ENCODE data around the gene SLC7A1.

The SLC7A1 gene

GRCh38 chr13:29483623-29484022 is 111.9 kb downstream of the SLC7A1 start:
- no peak for DNase-seq

DNA sequence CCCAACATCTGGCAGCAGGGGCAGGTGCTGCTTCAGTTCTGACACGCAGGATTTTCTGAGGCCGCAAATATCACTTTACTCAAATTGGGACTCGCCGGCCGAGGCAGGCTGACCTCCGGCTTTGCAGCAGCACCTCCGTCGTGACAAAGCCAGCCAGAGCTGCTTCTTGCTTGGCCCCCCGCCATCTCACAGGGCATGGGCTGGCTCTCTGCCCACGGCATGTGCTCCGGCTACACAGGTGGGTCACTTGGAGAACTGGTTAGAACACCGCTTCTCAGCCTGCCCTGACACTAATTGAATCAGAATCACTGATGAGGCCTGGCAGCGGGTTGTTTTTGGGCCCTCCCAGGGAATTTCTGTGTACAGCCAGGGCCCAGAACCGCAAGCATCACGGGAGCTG is 112.3 kb downstream of the SLC7A1 start:
- DNase-seq = no peak

DNA sequence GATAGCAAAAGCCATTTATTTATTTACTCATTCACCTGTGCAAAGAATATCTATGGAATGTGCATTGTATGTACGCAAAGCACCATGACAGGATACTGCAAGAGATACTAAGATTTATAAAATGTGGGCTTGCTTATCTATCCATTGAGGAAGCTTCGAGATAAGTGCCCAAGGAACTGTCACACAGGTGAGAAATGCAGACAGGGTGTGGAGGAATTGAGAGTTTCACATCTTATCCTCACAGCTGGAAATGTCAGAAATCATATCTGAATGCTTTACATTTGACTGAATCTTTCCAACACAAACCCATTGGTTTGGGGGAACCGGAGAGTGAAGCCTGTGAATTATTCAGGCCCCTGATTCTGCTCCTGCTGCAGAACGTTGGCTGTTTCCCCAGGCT is 113.0 kb downstream of the SLC7A1 start:
- no peak for DNase-seq

DNA sequence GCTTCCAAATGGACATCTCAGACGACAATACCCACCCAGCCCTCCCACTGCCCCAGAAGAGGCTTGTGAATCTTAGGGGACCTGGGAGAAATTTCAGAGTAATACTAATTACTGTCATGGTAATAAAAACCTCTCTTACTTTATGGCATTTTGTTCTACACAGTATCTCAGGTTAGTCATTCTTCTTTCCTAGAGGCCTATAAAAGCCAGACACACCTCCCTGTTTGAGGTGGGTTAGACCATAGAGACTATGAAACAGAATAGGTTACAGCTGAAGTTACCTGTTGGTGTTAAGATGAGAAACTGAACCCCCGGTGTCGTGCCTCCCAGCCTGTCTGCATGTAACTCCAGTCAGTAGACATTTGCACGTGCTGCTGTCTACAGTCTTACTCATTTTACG is 113.9 kb downstream of the SLC7A1 start:
- DNase-seq = no peak

DNA sequence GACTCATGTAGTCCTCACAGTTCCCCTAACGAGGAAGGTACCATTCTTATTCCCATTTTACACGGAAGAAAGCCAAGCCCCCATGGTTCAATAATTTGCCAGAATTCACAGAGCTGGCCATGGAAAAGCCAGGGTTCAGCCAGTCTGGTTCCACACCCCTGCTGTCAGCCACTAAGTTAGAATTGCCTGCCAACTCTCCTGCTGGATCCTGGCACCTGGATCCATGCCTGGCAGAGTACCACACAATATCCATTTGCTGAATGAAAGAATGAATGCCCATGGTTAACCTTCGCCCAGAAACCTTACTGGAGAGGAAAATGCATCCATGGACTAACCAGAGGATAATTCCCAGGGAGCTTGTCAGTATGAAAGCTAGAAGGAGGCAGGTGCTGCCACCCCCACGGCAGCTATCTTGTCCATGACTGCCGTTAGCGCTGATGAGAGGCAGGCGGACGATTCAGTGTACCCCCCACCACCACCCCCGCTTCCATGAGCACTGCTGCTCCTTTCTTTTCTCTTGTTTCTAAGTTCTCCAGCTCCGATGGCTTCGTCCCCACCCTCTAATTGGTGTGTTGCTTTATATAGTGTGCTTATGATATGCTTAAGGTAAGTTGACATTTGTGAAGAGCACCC is 114.5 kb downstream of the SLC7A1 start:
- DNase-seq = no peak

- DNase-seq = no peak
These were observed 115.6 kb downstream of the SLC7A1 start for GRCh38 chr13:29479716-29480492.

DNA sequence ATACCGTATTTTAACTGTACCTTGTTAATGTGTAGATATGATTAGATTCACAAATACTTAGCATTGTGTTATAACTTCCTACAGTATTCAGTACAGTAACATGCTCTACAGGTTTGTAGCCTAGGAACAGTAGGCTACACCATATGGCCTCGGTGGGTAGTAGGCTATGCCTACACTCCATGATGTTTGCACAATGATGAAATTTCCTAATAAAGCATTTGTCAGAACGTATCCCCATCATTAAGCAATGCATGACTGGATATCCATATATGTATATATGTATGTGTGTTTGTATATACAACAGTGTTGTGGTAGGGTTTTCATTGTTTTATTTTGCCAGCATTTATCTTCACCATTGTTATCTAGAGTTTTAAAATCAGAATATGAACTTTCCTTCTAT is 119.4 kb downstream of the SLC7A1 start:
- no peak for DNase-seq

DNA sequence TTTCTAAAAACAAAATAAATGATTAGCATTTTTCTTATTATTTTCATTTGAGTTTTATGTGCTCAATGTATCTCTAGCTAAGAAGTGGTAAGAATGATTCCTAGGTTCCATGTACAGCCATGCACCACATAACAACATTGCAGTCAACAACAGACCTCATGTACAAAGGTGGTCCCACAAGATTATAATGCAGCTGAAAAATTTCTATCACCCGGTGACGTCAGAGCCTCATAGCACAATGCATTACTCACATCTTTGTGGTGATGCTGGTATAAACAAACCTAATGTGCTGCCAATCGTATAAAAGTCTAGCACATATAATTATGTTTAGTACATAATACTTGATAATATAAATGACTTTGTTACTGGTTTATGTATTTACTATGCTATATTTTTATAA is 120.5 kb downstream of the SLC7A1 start:
- DNase-seq = peak; percentile 60

GRCh38 chr13:29473166-29473565 is 122.3 kb downstream of the SLC7A1 start:
- no peak for DNase-seq

- no peak for DNase-seq
These were observed 123.0 kb downstream of the SLC7A1 start for GRCh38 chr13:29472332-29472961.

GRCh38 chr13:29471551-29471950 is 123.9 kb downstream of the SLC7A1 start:
- DNase-seq = no peak

DNA sequence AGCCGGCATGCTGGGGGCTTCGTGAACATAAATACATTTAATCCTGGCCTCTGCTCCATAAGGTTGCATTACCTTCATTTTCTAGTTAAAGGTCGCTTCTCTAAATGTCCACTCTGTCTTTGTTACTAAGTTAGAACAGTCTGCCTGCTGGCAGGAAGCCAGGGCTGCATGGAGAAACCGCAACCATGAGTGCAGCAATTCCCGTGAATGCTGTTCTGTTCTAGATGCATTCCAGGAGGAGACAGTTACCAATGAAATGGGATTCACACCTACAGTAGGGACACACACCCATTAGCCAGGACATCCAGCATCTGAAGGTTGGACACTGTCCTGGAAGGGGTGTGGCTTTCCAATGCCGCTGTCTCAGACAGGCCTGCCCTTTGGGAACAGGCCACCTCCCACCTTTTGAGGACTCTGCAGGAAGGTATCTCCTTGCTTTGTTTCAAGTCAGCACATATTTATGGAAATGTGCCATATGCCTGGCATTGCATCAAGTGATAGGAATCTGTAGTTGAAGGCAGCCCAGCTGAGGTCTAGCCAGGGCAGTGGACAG is 129.7 kb downstream of the SLC7A1 start:
- DNase-seq = no peak

GRCh38 chr13:29464105-29464679 is 131.3 kb downstream of the SLC7A1 start:
- DNase-seq = no peak

GRCh38 chr13:29459813-29460355 is 135.6 kb downstream of the SLC7A1 start:
- DNase-seq = no peak
